HG03103 (cell line): ENCODE measurements around the gene HNF1B.
"Not testable (repeated sequence)": the region's sequence is repeated elsewhere in the genome, so short reads cannot be mapped to it uniquely, and the experiment has no call there.

ENCODE experiments used
- ATAC-seq: cut with Tn5 transposase; IDR thresholded peaks from one replicate; pipeline ENCODE4 v1.9.1; 2021; ENCODE audit warnings: low read depth; ENCODE audit not compliant: unreplicated experiment

The HNF1B gene, protein sequence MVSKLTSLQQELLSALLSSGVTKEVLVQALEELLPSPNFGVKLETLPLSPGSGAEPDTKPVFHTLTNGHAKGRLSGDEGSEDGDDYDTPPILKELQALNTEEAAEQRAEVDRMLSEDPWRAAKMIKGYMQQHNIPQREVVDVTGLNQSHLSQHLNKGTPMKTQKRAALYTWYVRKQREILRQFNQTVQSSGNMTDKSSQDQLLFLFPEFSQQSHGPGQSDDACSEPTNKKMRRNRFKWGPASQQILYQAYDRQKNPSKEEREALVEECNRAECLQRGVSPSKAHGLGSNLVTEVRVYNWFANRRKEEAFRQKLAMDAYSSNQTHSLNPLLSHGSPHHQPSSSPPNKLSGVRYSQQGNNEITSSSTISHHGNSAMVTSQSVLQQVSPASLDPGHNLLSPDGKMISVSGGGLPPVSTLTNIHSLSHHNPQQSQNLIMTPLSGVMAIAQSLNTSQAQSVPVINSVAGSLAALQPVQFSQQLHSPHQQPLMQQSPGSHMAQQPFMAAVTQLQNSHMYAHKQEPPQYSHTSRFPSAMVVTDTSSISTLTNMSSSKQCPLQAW

DNA sequence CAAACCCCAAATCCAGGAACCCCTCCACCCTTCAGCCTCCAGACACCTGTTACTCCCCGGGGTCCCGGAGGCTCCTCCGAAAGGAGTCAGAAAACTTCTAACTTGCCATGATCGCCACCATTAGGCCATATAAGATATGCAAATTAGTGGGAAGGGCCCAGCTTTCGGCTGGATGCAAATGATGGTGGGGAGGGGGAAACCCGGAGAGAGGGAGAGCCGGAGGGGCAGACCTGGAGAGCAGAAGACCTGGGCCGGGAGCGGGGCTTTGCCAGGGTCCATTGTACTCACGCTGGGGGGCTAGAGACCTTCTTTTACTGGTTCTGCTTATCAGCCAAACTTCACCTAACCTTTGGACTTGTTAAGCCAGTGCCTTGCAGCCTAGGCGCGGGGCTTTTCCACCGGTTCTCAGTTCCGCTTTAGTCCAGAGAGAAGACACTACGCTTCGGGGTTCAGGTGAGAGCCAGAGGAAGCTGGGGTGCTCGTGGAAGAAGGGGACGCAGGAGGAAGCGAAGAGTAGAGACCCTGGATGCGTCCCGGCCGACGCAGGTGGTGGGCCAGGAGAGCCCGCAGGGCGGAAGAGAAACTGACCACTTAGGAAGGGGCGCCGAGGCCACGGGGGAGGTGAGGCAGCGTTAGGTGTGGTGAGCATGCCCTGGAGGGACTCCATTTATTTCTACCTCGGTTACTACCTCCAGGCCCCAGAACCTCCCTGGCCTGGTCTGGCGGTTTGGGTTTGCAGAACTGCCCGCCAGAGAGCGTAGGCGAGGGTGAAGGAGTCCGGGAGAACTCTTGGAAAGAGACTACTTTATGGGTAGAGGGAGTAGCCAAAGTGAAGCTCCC is at the start of gene HNF1B:
TSS of gene HNF1B (minus strand) at position 99 of the 840 bp plus-strand sequence. CDS start 175 bp downstream, outside the sequence.
- ATAC-seq: no peak

- no peak for ATAC-seq
Observed at GRCh38 chr17:37792787-37793186, 47.9 kb upstream of the HNF1B start.

- no peak for ATAC-seq
Observed at GRCh38 chr17:37791447-37792399, 46.9 kb upstream of the HNF1B start.

GRCh38 chr17:37789771-37790541 is 45.1 kb upstream of the HNF1B start:
- no peak for ATAC-seq

DNA sequence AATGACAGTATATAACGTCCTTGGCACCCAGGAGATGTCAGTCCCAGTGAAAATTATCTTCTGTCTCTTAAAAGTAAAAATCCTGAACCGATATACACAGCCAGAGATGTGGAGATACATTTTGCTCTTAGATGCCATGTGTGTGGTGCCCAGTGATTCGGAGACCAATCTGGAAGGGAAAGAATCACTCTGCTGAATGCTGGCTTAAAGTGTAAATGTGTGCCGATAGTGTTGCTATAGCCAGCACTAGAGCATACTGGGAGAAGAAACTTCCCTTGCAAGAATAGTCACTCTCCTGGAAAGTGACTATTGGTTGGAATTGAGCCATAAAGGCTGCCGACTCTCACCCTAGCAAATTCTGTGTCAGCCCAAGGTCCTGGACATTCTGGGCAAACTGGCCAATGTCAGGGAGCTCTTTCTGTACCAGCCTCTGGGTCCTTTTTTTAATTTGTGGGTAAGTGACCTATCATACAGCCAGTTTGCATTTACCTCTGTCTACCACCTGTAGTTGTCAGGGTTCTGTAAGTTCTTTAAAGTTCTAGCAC is 44.2 kb upstream of the HNF1B start:
- ATAC-seq: no peak

DNA sequence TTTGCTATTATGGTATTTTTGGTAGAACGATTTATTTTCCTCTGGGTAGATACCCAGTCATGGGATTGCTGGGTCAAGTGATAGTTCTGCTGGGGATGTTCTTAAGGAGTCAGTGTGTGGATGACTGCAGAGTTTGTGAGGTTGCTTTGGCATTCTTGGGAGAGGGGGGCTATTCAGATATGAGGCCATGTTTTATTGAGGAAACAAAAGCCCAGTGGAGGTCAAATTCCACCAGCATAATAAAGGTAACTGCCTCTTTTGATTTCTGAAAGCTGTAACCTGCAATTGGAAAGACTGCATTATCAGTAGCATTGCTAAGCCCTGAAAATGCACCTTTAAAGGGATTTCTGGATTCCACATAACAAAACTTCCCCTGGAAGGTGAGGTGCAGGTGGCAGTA is 43.7 kb upstream of the HNF1B start:
- no peak for ATAC-seq

DNA sequence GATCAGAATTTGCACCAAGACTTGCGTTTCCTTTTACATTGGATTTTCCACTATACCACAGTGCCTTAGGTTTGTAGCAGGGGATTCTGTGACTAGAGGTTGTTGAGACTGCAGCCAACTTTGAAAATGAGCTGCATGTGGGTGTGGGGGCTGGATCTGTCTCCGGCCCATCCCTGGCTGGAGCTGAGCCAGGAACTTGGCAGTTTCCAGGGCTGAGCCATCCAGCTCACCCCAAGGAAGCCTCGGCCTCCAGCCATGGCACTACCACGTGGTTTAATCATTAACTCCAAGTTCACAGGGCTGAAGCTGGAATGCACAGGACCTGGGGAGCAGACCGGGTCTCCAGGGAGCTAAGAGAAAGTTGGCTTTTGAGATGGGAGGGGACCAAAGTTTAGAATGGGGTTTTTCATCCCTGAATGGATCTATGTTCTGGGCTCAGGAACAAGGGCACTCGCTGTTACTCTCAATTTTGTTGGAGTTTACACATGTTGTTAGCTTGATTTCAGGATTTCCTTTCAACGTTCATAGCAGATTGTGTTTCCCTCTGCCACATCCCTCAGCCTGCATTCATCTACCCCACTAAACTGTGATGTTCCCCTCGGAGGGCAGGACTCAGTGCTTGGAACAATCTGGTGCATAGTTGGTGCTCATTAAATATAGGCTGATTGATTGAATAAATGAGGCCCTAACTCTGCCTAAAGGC is 42.3 kb upstream of the HNF1B start:
- no peak for ATAC-seq

GRCh38 chr17:37786481-37786880 is 41.6 kb upstream of the HNF1B start:
- ATAC-seq: no peak

GRCh38 chr17:37782460-37782859 is 37.6 kb upstream of the HNF1B start:
- ATAC-seq: not testable (repeated sequence)

DNA sequence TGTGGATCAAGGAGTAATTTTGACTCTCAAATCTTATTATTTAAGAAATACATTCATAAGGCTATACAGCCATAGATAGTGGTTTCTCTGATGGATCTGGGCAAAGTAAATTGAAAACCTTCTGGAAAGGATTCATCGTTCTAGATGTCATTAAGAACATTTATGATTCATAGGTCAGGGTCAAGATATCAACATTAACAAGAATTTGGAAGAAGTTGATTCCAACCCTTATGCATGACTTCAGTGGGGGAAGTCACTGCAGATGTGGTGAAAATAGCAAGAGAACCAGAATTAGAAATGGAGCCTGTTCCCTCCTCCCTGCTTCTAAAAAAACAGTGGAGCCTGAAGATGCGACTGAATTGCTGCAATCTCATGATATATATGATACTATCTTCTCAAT is 36.6 kb upstream of the HNF1B start:
- ATAC-seq: no peak

GRCh38 chr17:37779554-37779953 is 34.7 kb upstream of the HNF1B start:
- no peak for ATAC-seq

GRCh38 chr17:37774504-37774903 is 29.6 kb upstream of the HNF1B start:
- no peak for ATAC-seq

DNA sequence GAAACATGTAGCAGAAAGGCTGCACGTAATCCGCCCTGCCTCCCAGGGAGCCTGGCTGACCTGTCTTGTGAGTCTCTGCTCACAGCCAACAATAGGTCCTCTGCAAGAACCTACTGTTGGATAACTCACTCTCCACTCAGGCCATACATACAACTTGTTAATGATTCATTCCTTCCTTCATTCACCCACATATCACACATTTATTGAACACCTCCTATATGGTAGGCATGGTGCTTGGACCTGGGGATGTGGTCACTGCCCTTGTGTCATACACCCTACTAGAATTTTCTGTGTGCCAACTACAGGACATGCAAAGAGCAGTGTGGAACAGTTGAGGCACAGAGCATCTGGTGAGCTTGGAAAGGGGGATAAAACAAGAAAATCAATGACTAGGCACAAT is 28.1 kb upstream of the HNF1B start:
- ATAC-seq: no peak

DNA sequence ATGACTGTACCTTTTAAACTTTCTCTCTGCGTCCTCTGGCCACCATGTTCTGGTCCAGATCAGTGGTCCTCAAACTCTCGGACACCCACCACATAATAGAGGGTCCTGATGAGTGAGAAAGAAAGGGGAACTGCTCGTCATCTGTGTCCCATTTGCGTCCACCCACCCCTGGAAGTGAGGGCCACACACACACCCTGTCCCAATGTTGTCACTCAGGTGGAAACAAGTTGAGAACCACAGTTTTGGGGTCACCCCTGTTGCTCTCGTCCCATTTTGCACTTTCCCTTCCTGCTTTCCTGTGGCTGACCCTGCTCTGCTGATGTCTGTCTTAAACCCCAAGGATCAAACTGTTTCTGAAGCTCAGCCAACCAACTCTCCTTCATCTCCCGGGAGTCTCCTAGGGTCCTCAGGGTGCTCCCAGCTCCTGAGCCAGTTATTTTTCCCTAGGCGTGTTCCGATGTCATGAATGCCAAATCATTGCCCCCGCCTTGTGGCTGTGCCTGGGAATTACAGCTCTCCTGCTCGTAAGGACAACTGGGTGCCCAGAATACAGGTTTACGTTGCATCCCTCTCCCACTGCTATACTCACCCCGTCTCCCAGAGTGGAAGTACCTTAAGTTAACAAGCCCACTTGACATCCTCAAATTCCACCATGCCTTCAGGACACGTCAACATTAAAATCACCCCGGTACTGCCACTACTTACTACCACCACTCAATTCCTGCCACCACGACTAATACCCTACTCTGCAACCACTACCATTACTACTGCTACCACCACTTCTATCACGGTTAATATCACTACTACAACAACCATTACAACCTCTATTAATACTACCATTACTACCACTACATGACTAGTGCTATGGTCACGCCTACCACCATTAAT is 26.0 kb upstream of the HNF1B start:
- ATAC-seq: no peak

DNA sequence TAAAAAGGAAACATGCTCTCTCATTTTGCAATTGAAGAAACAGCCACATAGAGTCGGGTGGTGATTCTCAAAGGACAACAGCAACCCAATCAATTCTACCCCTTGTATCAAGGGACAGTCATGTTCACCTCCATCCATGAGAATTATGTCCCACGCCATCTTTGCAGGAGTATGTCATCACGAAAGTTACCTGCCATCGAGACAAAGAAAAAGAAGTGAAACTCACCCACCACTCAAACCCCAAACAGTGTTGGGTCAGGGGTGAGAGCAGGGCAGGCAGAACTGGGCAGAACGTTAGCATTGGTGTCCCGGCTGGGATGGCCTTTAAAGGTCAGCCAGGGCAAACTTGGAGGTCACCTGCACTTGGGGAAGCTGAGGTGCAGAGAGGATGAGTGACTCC is 24.2 kb upstream of the HNF1B start:
- ATAC-seq: no peak

DNA sequence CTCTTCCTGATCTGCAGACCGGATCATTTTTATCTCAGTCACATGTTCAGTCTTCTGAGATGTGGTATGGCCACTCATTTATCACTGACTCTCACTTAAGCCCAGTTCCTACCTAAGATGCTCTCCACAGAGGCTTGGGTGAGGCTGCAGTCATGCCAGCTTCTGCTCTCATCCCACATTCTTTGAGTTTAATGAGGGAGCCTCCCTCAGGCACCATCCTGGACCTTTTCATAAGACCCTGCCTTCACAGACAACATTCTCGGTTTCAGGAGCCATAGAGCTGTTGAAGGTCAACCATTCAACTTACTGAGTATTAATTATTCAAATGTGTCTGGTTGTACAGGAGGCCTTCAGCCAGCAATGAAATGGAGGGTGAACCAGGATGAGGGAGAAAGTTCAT is 23.6 kb upstream of the HNF1B start:
- ATAC-seq: no peak

DNA sequence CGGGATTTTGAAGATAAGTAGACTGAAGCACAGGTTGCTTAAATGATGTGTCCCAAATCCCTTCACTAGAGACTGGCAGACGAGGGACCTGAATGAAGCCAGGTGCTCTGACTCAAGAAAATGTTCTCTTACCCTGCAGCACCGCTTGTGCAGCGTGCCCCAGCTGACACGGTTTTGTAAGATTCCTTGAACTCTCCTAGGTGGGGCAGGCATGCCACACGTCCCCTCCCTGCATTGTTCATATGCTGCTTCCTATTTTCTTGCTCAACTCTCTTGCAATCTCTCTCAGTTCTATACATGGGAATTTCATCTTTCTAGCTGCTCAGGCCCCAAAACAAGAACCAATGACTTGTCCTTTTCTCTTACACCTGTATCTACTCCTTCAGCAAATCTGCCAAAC is 22.1 kb upstream of the HNF1B start:
- no peak for ATAC-seq

DNA sequence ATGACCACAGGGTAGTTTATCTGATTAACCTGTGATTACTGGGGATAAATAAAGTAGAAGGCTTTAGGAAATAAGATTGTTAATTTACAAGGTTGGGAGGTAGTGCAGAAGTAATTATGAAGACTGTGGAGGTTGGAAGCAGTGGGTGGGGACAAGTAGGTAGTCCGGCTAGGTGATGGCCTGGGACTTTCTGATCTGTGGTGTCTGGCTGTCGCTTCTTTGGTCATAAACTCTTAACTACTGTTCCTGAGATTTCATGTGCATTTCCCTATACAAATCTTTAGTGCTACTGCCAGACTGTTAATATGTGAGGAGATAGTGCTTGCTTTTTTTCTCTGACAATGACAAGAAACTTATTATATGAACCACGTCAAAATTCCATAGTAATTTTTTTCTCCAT is 19.5 kb upstream of the HNF1B start:
- ATAC-seq: no peak
